Activated naive CD4-positive, alpha-beta T cell treated with anti-CD3 and anti-CD28 coated beads, Interleukin-2, amount 50 U/mL, for 16 hours (primary cell): ENCODE results near the gene CMTM4.
"Not testable (repeated sequence)": the region's sequence is repeated elsewhere in the genome, so short reads cannot be mapped to it uniquely, and the experiment has no call there.

Experiments used
- DNase-seq: peaks from one replicate; pipeline ENCODE4 v3.0.0-alpha.2; 2020

Gene CMTM4

DNA sequence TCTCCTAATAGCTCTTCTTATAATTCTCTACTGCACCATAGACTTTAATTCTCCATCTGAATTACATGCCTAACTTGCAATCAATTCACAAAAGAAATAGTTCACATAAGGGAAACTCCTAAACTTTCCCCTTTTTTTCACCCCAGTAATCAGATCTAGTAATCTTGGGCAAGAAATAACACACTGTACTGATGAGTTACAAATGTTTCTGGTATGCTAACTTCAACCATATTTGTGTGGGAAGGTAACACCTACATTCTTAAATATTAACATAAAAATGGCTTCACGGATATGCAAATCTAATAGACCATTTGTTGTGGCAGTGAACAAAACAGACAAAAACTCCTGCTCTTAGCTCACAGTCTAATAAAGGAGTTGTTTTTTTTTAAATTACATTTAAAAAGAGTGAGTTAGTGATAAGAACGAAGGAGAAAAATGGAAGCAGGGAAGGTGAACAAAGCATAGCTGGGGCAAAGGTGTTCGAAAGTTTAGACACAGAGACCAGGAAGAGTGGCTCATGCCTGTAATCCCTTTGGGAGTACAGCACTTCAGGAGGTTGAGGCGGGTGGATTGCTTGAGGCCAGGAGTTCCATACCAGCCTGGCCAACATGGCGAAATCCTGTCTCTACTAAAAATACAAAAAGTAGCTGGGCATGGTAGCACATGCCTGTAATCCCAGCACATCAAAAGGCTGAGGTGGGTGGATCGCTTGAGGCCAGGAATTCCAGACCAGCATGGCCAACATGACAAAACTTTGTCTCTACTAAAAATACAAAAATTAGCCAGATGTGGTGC, 57.3 kb downstream of the CMTM4 start:
- no peak for DNase-seq

DNA sequence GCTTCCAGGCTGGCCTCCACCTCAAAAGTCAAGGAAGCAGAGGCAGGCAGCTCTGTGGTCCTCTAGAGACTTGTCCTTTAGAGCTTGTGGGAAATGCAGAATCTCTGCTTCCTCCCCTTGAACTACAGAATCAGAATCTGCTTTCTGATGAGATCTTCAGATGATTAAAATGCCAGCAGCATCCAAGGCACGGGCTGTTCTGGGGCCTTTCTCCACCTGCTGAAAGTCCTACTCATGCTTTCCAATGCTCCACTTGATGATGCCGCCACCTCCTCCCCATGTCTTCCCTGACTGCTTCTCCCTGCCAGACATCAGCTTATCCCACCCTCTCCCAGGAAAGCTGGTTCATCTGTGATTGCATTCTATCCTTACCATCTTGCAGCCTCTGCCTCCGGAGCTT, 58.7 kb downstream of the CMTM4 start:
- no peak for DNase-seq

DNA sequence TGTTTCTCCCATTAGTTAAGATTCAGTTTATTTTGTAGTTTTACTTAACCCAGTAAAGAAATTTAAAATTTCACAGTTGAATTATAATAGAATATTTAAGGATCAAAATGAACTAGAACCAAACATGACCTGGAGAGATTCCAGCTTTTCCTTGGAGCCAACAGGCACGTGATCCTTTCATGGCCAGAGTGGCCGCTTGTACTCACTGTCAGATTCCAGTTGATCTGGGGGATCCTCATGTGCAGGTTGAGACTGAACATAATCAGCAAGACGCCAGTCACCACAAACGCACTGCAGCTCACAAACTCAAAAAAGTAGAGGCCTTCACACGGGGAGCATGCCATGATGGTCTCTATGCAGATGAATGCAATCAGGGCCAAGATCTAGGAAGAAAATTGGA, 60.3 kb downstream of the CMTM4 start:
- no peak for DNase-seq

DNA sequence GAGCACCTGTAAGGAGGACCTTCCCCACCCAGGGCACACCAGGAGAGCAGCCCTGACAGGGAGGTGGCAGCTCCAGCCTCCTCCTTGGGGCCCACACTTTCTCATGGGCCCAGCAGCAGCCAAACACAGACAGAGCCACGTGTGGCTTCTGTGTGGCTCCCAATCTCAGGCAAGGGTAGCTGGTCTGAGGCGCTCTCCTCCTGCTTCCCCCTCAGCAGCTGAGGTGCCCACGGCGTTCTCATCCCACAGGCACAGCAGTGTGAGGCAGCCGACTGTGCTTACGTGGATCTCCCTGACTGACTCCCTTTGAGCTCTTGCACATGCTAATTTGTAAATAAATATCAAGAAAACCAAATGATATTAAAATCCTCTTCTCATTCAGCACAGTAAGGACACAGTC, 61.1 kb downstream of the CMTM4 start:
- no peak for DNase-seq

DNA sequence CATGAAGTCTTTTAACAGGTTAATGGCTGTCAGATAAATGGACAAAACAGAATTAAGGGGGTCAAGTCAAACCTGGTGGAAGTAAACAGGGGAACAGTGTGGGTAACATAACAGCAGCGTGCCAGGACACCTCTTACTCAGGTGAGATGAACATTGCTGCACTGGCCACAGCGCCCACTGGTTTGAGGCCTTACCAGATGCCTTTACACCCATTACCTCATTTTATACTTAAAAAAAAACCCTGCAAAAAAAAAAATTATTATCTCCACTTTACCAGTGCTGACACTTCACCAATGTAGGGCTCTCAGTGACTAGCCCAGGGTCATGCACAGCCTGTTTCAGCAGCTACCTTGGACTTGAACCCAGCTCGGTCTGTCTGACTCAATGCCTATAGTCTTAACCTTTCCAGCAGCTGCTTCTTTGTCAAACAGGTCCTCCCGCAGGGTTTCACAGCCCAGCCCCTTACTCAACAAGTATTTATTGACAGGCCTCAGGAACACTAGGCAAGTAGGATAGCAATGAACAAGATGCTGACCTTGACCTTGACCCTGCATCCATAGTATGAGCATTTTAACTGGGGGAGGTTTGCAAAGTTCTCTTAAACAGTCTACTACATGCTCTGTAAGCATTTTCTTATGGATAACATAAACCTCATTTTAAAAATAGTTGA, 61.9 kb downstream of the CMTM4 start:
- no peak for DNase-seq

DNA sequence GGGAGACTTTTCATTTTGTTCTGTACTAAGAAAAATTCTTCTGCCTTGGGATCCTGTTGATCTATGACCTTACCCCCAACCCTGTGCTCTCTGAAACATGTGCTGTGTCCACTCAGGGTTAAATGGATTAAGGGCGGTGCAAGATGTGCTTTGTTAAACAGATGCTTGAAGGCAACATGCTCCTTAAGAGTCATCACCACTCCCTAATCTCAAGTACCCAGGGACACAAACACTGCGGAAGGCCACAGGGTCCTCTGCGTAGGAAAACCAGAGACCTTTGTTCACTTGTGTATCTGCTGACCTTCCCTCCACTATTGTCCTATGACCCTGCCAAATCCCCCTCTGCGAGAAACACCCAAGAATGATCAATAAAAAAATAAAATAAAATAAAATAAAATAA, 65.0 kb downstream of the CMTM4 start:
- DNase-seq = not testable (repeated sequence)

DNA sequence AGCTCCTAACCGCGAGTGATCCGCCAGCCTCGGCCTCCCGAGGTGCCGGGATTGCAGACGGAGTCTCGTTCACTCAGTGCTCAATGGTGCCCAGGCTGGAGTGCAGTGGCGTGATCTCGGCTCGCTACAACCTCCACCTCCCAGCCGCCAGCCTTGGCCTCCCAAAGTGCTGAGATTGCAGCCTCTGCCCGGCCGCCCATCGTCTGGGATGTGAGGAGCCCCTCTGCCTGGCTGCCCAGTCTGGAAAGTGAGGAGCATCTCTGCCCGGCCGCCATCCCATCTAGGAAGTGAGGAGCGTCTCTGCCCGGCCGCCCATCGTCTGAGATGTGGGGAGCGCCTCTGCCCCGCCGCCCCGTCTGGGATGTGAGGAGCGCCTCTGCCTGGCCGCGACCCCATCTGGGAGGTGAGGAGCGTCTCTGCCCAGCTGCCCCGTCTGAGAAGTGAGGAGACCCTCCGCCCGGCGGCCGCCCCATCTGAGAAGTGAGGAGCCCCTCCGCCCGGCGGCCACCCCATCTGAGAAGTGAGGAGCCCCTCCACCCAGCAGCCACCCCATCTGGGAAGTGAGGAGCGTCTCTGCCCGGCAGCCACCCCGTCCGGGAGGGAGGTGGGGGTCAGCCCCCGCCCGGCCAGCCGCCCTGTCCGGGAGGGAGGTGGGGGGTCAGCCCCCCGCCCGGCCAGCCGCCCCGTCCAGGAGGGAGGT, 65.8 kb downstream of the CMTM4 start:
- DNase-seq = not testable (repeated sequence)

DNA sequence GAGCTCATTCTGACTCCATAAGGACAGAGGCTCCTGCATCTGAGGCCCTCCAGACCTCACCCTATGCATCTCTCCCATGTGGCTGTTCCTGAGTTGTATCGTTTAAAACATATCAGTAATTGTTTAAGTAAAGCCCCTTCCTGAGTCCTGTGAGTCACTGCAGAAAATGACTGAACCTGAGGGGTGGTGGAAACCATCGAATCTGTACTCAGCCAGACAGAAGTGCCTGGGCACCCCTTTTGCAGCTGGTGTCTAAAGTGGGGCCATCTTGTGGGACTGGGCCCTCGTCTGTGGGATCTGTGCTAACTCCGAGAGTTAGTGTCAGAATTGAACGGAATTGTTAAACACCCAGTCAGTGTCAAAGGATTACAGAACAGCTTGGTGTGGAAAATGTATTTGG, 66.7 kb downstream of the CMTM4 start:
- no peak for DNase-seq

DNA sequence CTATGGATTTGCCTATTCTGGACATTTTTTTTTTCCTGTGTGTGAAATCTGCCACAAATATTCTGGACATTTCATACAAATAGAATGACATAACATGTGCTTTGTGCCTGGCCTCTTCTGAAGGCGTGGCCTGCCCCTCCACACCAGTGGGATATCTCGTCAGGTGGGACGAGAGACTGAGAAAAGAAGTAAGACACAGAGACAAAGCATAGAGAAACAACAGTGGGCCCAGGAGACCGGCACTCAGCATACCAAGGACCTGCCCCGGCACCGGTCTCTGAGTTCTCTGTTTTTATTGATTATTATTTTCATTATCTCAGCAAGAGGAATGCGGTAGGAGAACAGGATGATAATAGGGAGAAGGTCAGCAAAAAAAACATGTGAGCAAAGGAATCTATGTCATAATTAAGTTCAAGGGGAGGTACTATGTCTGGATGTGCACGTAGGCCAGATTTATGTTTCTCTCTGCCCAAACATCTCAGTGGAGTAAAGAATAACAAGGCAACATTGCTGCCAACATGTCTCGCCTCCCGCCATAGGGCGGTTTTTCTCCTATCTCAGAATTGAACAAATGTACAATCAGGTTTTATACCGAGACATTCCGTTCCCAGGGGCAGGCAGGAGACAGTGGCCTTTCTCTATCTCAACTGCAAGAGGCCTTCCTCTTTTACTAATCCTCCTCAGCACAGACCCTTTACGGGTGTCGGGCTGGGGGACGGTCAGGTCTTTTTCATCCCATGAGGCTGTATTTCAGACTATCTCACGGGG, 68.7 kb downstream of the CMTM4 start:
- not testable (repeated sequence) for DNase-seq

DNA sequence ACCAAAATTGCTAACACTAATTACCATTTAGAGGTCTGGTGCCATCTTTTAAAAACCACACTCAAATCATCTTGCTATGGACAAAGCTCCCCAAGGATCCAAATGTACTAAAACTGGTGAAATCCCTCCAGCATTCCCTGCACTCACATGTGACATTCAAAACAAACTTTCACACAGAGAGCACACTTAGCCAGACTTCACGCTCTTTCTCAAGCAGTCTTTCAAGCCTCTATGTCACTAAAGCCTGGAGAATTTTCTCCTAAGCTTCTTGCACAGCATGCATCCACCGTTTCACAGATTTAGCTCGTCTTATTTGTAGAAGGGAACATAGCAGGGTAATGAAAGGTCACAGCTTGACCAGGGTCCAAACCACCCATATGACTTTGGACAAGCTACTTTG, 72.8 kb downstream of the CMTM4 start:
- no peak for DNase-seq

DNA sequence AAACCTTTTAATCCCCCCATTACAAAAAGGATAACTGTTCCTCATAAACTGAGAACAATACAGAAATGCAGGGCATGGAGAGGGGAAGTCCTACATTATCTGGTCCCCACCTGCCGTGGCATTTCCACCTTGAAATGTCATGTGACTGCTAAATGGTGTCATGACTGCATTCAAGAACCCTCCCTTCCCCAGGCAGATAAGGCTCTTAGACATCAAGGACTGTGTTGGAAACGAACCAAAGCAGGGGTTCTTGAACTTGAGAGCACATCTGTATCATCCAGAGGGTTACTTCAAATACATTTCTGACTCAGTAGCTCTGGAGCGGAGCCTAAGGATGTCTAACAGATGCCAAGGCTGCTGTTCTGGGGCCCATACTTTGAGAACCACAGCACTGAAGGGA, 73.7 kb downstream of the CMTM4 start:
- no peak for DNase-seq

DNA sequence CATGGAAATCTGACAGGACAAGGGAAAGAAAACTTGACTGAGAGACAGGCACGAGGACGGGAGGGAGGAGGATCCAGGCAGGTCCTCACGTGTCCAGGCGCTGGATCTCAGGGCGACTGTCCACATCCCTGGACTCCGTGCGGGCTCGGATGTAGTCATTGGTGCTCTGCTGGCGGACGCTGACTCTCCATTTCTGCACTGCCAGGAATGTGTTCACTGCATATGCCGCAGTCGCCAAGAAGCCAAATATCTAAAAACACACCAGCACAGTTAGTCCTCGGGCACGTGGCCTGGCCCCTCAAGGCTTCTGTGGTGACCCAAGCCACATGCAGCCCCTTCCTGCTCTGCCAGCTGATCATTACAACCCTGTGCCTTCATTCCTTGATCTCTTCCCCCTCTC, 74.6 kb downstream of the CMTM4 start:
- no peak for DNase-seq

DNA sequence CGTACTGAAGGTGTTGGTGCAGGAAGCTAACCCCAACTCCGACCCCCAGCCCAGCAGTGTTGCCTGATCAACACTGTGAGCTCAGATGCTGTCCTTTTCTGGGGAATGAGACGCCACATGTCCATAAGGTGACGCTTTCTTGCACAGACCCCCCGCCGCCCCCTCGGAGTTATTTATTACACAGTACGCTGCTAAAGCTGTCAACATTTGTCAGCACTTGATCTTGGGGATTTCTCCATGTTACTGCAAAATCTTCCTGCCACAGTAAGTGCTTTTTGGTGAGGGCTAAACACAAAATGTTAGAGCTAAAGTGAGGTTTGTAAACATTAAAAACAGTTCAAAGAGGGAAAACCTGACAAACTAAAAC, 76.1 kb downstream of the CMTM4 start:
- no peak for DNase-seq

DNA sequence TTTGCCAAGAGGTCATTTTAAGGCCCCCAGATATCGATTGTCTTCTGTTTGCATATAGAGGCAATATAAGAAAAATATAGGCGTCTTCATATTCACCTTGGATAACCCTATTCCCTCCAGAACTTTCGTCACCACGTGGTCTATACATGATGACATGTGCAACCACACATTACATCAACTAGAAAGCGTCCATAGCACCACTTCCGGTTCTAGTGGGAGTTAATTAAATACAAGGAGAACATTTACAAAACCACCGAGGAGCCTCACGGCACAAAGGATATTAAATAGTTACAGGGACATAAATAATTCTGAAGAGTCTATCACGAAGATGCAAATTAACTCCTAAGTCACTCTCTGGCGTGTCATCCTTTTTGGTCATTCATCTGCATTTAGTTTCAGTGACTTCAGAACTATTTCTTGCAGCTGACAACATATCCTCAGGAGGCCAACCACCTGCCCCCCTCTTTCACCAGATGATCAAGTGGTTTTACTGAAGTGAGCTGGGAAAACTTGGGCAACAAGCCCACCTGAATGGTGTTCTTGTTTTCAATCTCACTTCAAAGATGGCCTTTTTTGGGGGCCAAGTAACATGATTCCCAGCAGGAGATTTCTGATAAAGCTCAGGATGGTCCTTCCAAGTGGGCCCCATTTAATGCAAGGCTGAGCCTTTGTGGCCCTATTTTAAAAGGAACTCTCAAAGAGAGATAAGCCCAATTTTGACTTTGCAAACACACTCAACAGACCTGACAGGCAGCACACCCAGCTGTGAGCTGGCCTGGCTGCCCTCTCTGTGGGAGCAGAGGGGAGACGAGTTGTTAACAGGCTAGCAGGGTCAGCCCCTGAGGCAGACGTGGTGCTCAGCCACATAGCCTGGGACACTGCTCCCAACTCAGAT, 76.8 kb downstream of the CMTM4 start:
- no peak for DNase-seq

DNA sequence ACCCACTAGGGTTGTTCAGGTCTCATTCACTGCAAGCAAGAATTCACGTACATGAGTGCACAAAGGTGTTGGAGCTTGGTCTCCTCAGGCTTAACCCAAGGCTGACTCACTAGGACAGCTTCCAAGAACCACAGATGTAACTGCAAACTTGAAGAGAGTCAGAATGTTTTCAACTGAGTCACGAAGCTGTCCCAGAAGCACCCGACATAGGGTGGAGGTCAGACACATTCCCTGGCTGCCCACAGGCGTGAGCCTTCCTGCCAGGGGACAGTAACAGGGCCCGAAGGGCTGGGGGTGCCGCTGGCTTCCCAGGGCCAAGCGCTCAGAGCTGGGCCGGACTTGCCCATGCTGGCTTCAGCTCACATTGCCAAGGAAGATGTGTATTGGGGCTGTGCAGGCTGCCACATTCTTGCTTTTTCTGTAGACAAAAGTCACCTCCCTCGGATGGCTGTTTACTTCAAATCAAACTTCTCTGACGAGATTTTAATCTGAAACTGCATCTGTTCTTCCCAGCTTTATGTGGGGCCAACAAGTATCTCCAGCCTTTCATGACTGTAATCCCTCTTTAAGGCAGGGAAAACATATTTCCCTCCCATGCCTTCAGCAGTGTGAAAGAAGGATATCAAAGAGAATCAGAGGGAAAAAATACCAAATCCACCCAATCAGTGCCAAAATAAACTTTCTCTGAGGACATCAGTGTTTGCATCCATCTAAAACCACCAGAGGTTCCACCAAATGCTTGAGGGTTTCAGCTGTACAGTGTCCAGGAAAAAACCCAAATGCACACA, 77.8 kb downstream of the CMTM4 start:
- DNase-seq = no peak

DNA sequence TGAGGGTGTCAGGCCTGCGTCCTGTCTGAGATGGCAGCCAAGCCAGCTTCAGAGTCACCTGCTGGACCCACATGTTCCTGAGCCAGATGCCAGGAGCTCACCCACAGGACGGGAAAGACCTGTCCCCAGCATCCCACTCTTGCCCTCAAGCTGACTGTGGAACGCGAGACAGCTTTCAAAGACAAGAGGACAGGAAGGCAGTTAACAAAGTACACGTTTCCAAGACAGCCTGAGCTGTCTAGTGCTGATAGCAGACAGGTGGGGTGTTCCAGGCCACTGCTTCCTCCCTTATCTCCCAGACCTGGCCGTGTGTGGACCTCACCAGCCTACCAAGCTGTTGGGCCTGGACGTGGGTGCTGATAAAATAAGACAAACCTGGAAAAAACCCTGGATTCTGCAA, 78.8 kb downstream of the CMTM4 start:
- no peak for DNase-seq

DNA sequence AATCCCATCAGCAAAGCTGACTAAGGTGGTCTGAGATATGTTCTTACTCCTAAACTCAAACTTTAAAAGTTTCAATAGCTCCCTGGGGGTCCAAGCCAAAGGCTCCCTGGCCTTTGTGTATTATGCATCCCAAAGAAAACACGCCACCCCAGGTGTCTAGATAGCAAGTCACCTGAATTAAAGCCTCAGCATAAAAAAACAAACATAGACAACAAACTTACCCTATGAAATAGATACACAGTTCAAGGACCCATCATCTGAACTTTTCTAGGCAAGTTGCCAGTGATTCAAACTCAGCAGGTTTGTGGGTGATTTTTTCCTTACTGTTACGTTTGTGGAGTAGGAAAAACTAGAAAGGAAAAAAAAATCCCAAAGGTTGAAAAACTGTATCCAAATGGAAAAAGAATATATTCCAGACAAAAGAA, 79.5 kb downstream of the CMTM4 start:
- DNase-seq = no peak

DNA sequence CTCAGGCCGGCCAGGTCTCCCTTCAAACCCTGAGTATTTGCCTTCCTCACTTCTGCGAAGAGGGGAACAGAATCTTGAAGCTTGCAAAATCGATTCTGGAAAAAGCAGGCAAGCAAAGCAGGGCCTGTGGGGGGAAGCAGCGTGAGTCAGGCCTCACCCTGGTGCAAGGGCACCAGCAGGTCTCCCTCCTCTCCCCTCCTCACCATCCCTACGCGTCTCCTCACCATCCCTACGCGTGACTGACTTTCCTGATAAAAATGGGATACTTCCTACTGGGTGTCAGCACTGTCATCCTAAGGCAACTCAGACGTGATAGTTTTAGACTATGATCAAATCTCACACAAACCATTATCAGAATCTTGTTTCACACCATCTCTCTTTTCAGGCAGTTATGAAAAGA, 80.0 kb downstream of the CMTM4 start:
- no peak for DNase-seq

DNA sequence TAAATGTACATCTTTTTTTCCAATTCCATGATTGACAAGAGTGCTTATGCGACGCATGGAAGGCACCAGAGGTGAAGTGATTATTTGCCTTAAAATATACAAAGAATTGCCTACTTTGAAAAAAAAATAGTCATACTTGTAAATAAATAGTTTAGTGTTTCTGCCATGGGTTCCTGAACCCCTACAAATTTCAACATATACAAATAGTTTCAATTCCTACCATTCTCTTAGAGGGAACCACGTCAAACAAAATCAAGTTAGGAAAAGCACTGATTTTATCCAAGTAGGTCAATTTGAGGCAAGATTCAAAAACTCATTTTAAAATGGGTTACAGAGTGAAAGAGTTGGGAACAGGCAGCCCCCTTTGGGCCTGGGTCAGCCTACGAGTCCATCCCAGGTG, 80.4 kb downstream of the CMTM4 start:
- no peak for DNase-seq

DNA sequence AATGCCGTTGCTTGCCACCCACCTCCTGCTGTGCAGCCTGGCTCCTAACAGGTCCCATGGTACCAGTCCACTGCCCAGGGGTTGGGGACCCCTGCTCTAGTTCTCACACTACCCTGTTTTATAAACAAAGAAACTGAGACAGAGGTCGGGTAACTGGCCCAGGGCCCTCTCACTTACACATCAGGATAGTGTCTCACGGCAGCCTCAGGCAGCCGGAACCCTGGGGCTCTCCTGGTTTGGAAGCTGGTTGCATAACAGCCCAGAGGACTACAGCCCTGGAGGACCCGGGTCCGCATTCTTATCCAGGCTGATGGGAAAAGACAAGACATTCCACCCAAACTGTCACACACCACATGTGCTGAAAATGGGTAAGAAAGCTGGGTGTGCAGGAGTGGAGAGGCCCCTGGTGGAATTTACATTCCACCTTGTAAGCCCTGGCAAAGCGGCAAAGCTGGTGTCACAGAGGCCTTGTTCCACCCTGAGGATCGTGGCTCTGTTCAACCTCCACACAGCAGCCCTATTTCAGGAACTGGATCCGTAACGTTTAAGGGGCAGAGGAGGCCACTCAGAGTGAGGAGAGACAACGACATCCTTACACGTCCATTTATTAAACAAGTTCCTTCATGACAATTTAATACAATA, 82.3 kb downstream of the CMTM4 start:
- no peak for DNase-seq

DNA sequence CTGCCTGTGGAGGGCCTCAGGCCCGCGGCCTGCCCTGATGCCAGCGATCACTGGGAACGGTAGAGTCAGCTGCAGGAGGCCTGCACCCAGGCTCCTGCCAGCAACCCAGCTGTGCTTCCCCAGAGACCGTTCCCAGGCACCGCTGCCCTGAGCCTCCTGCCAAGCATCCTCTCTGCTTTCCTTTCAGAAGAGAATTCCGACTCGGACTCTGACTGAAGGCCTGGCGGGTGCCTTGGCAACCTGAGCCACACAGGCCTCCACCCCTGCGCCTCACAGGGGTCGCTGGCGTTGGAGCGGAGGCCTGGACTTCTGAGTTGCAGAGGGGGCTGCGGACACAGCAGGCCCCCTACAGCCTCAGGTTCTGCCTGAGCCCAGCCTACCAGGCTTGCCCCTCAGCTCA, 84.1 kb downstream of the CMTM4 start:
- DNase-seq = no peak
